Mammary epithelial cell (primary cell): ENCODE results near the gene DCDC1.

Experiments
- EZH2 ChIP-seq: IDR thresholded peaks from 2 replicates; pipeline ENCODE4 v1.6.1; 2012; ENCODE audit warnings: low read length, inconsistent platforms, borderline replicate concordance
- TF ChIP-seq, protein P1 (sequence below), 2 donors: IDR thresholded peaks in 1 of 2; conservative IDR thresholded peaks in 1 of 2; 2 replicates each; pipeline ENCODE4 v1.5.1; 2011 to 2012; ENCODE audit warnings: inconsistent platforms in 2 of 2, low read length in 2 of 2, mild to moderate bottlenecking in 2 of 2, control low read depth in 1 of 2, low read depth in 1 of 2; ENCODE audit not compliant: insufficient read depth in 1 of 2; ENCODE audit errors: extremely low read depth in 1 of 2

- TF ChIP-seq, protein P1, sequence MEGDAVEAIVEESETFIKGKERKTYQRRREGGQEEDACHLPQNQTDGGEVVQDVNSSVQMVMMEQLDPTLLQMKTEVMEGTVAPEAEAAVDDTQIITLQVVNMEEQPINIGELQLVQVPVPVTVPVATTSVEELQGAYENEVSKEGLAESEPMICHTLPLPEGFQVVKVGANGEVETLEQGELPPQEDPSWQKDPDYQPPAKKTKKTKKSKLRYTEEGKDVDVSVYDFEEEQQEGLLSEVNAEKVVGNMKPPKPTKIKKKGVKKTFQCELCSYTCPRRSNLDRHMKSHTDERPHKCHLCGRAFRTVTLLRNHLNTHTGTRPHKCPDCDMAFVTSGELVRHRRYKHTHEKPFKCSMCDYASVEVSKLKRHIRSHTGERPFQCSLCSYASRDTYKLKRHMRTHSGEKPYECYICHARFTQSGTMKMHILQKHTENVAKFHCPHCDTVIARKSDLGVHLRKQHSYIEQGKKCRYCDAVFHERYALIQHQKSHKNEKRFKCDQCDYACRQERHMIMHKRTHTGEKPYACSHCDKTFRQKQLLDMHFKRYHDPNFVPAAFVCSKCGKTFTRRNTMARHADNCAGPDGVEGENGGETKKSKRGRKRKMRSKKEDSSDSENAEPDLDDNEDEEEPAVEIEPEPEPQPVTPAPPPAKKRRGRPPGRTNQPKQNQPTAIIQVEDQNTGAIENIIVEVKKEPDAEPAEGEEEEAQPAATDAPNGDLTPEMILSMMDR (conservative IDR thresholded peaks at IDR 0.05 in 1 of 2, IDR thresholded peaks at IDR 0.05 in 1 of 2; ENCODE audit: extremely low read depth in 1 of 2, insufficient read depth in 1 of 2, low read depth in 1 of 2, low read length in 2 of 2) = no peak
- TF ChIP-seq EZH2 = no peak
Observed at GRCh38 chr11:30816959-30817880, 552.3 kb downstream of the DCDC1 start.
